ENCODE results near the gene MTNR1B.

DNA sequence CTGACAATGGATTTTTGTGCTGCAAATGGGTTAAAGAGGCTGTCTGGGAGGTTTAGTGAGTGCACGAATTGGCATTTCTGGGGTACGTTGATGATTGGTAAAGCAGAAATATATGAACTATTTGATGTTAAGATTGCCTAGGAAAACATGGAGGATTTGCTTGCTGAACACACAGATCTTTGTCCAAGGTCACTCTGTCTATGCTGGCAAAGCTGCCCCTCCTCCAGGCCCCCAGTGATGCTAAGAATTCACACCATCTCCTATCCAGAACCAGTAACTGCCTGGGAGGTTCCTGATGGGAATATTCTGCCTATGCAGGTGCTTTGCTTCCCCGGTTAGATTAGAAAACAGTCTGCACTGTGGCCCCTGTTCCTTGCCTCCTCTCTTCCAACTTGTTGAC is 5.8 kb downstream of the MTNR1B start:
- TF ChIP-seq POLR2A (IDR thresholded peaks at IDR 0.05; ENCODE audit: borderline replicate concordance, extremely low read depth, insufficient read depth, insufficient read length) (no peak), CEBPB (IDR thresholded peaks at IDR 0.05; ENCODE audit: low read depth) (no peak), POLR2AphosphoS5 (IDR thresholded peaks at IDR 0.05; ENCODE audit: low read depth, low read length) (no peak), EZH2phosphoT487 (IDR thresholded peaks at IDR 0.05; ENCODE audit: borderline replicate concordance) (no peak), YY1 (IDR thresholded peaks at IDR 0.05; ENCODE audit: extremely low read depth, insufficient replicate concordance, low read depth, low read length) (no peak), EZH2 (IDR thresholded peaks at IDR 0.05) (no peak), JUND (IDR thresholded peaks at IDR 0.05) (no peak), SP1 (IDR thresholded peaks at IDR 0.05; ENCODE audit: low read depth) (no peak), RAD21 (IDR thresholded peaks at IDR 0.05; ENCODE audit: low read depth) (no peak)
- TF ChIP-seq, protein P1, sequence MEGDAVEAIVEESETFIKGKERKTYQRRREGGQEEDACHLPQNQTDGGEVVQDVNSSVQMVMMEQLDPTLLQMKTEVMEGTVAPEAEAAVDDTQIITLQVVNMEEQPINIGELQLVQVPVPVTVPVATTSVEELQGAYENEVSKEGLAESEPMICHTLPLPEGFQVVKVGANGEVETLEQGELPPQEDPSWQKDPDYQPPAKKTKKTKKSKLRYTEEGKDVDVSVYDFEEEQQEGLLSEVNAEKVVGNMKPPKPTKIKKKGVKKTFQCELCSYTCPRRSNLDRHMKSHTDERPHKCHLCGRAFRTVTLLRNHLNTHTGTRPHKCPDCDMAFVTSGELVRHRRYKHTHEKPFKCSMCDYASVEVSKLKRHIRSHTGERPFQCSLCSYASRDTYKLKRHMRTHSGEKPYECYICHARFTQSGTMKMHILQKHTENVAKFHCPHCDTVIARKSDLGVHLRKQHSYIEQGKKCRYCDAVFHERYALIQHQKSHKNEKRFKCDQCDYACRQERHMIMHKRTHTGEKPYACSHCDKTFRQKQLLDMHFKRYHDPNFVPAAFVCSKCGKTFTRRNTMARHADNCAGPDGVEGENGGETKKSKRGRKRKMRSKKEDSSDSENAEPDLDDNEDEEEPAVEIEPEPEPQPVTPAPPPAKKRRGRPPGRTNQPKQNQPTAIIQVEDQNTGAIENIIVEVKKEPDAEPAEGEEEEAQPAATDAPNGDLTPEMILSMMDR (IDR thresholded peaks at IDR 0.05 in 2 of 3, conservative IDR thresholded peaks at IDR 0.05 in 1 of 3; ENCODE audit: borderline replicate concordance in 1 of 3, insufficient read depth in 1 of 3, low read depth in 2 of 3, low read length in 2 of 3): no peak
- TF ChIP-seq, protein P2, sequence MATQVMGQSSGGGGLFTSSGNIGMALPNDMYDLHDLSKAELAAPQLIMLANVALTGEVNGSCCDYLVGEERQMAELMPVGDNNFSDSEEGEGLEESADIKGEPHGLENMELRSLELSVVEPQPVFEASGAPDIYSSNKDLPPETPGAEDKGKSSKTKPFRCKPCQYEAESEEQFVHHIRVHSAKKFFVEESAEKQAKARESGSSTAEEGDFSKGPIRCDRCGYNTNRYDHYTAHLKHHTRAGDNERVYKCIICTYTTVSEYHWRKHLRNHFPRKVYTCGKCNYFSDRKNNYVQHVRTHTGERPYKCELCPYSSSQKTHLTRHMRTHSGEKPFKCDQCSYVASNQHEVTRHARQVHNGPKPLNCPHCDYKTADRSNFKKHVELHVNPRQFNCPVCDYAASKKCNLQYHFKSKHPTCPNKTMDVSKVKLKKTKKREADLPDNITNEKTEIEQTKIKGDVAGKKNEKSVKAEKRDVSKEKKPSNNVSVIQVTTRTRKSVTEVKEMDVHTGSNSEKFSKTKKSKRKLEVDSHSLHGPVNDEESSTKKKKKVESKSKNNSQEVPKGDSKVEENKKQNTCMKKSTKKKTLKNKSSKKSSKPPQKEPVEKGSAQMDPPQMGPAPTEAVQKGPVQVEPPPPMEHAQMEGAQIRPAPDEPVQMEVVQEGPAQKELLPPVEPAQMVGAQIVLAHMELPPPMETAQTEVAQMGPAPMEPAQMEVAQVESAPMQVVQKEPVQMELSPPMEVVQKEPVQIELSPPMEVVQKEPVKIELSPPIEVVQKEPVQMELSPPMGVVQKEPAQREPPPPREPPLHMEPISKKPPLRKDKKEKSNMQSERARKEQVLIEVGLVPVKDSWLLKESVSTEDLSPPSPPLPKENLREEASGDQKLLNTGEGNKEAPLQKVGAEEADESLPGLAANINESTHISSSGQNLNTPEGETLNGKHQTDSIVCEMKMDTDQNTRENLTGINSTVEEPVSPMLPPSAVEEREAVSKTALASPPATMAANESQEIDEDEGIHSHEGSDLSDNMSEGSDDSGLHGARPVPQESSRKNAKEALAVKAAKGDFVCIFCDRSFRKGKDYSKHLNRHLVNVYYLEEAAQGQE (IDR thresholded peaks at IDR 0.05; ENCODE audit: low read depth): no peak
- TF ChIP-seq, protein P3, sequence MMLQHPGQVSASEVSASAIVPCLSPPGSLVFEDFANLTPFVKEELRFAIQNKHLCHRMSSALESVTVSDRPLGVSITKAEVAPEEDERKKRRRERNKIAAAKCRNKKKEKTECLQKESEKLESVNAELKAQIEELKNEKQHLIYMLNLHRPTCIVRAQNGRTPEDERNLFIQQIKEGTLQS (IDR thresholded peaks at IDR 0.05): no peak

Measured in HCT116 (cell line).